ENCODE results near the gene TEX52. TPM values are rescaled to one million over a fixed set of nuclear protein-coding genes. Genes with fewer than 3 reads are reported as not detected.

Gene TEX52
- total and polyA plus RNA-seq, 2 of the 13 experiments (the other 11 are each of a cell fraction or from before 2014, with no cell fraction given) = 0.05 TPM; not detected in 1

- TF ChIP-seq IKZF5 (CRISPR knock-in tag; IDR thresholded peaks at IDR 0.05) (peak; percentile 84; the same call in 1 of the 2 replicates), NCOR1 (IDR thresholded peaks at IDR 0.05; ENCODE audit: borderline replicate concordance, low read length) (peak; percentile 35; the same call in 1 of the 2 replicates), ZNF160 (CRISPR knock-in tag; IDR thresholded peaks at IDR 0.05) (peak; percentile 68; the same call in 1 of the 2 replicates)
Measured at GRCh38 chr12:2812290-2813213, 44.3 kb downstream of the TEX52 start, which contains the start of gene ITFG2 (continued).

- H3K27ac ChIP-seq (ENCODE audit: extremely low read length, insufficient read depth, low read length) = peak overlapping the region; percentile 99
- no peak for DNase-seq (ENCODE audit: low spot score)
- H3K27me3 ChIP-seq (ENCODE audit: control insufficient read depth in 1 of 2, insufficient read depth in 2 of 2, low read length in 2 of 2) = peaks cover 0 to 3% of the 10 kb centered on the region in 2 experiments; a peak in 1 of 5 replicates
- WGBS (ENCODE audit: low lambda C conversion rate) = 75% methylated on average over 5 of the region's 5 CpGs
- no peaks in the 10 kb centered on the region for H3K9me3 ChIP-seq (ENCODE audit: low read length)
- H3K9ac ChIP-seq (ENCODE audit: insufficient read depth, low read depth, low read length) = peak overlapping the region; percentile 98
- no peak overlapping the region for H2AFZ ChIP-seq (ENCODE audit: low read length)
- peaks cover 5% of the 10 kb centered on the region; the same call in 1 of the 2 replicates for H4K20me1 ChIP-seq (ENCODE audit: insufficient read depth, low read length)
- CTCF ChIA-PET (ENCODE audit: low intra/inter-chr PET ratio, low total read pairs) = no interaction called here
- no peak for FAIRE-seq
- H3K4me1 ChIP-seq (ENCODE audit: insufficient read depth, low read length) = peaks cover 17% of the 10 kb centered on the region
- no TSS peak for BruUV-seq (replicated peaks)
- no peaks in the 10 kb centered on the region; a peak in 1 of 5 replicates for H3K36me3 ChIP-seq (replicated peaks in 1 of 2; ENCODE audit: control insufficient read depth in 1 of 2, insufficient read depth in 2 of 2, low read length in 2 of 2)
- no peak for ATAC-seq
- H3K79me2 ChIP-seq (ENCODE audit: insufficient read depth, low read length) = peaks cover 16% of the 10 kb centered on the region
- intact Hi-C loops (cut with micrococcal nuclease; ENCODE audit: unreplicated experiment) = no loop called here
- H3K4me2 ChIP-seq (ENCODE audit: low read depth, low read length) = peak overlapping the region; percentile 96
- in situ Hi-C loops (cut with HindIII; ENCODE audit: extremely low pct_ligation_motif_present, low pct_unique_long_range_greater_than_20kb) = no loop called here
- TF ChIP-seq ZNF543 (CRISPR knock-in tag; IDR thresholded peaks at IDR 0.05) (no peak), TIGD3 (CRISPR knock-in tag; IDR thresholded peaks at IDR 0.05; ENCODE audit: borderline replicate concordance) (no peak), ZC3H13 (CRISPR knock-in tag; IDR thresholded peaks at IDR 0.05) (no peak), DNMT1 (CRISPR knock-in tag; IDR thresholded peaks at IDR 0.05) (no peak)
- H3K4me3 ChIP-seq (replicated peaks in 1 of 3; ENCODE audit: insufficient read depth in 1 of 3, low read depth in 2 of 3, low read length in 3 of 3) = peak overlapping the region in 2 of 3 experiments; percentile 51 to 90; a peak in 4 of 6 replicates
- POLR2A ChIA-PET = no interaction called here
Measured at GRCh38 chr12:2811801-2812200, 45.0 kb downstream of the TEX52 start.

All from HepG2 (cell line).